Thymus (tissue), 11 donors: Measurements from ENCODE around the gene NANOGP8. TPM values are rescaled to one million over a fixed set of nuclear protein-coding genes. Genes with fewer than 3 reads are reported as not detected.

ENCODE experiments used
- DNase-seq, 9 donors: peaks; one replicate each; pipeline ENCODE4 v3.0.0-alpha.2; 2013; ENCODE audit warnings: low spot score in 9 of 9, low read depth in 6 of 9, missing footprints in 1 of 9
- H3K27ac ChIP-seq, 2 donors: one replicate each; pipeline ENCODE4 v1.5.1; 2013; ENCODE audit warnings: control low read depth in 1 of 2, low read depth in 1 of 2, low read length in 1 of 2, mild to moderate bottlenecking in 1 of 2, moderate library complexity in 1 of 2
- H3K27me3 ChIP-seq, 2 donors: one replicate each; pipeline ENCODE4 v1.5.1; 2013; ENCODE audit warnings: low read length in 1 of 2; ENCODE audit not compliant: control insufficient read depth in 2 of 2, insufficient read depth in 1 of 2
- H3K36me3 ChIP-seq, 2 donors: one replicate each; pipeline ENCODE4 v1.5.1; 2013; ENCODE audit warnings: low read length in 1 of 2, mild to moderate bottlenecking in 1 of 2, moderate library complexity in 1 of 2; ENCODE audit not compliant: control insufficient read depth in 2 of 2, insufficient read depth in 2 of 2
- H3K4me1 ChIP-seq, 2 donors: one replicate each; pipeline ENCODE4 v1.5.1; 2013; ENCODE audit warnings: low read length in 2 of 2; ENCODE audit not compliant: control insufficient read depth in 2 of 2, insufficient read depth in 2 of 2
- H3K4me3 ChIP-seq, 2 donors: one replicate each; pipeline ENCODE4 v1.5.1; 2013; ENCODE audit warnings: low read length in 2 of 2, control low read depth in 1 of 2, mild to moderate bottlenecking in 1 of 2
- H3K9me3 ChIP-seq, 2 donors: one replicate each; pipeline ENCODE4 v1.5.1; 2013; ENCODE audit warnings: low read length in 1 of 2, mild to moderate bottlenecking in 1 of 2; ENCODE audit not compliant: control insufficient read depth in 2 of 2, insufficient read depth in 1 of 2
- WGBS: extraction: QIAGEN DNeasy Blood & Tissue Kit; methylation state at CpG from one replicate; pipeline ENCODE4 v1.1.7; 2013; 5-methylcytosine and 5-hydroxymethylcytosine counted together
- polyA plus RNA-seq: library from polyadenylated mRNA; stranded (reverse); fragments of 200-250 nt; gene quantifications from one replicate; pipeline ENCODE4 v1.2.3, GENCODE V29; 2013
- total RNA-seq: library from RNA; stranded (reverse); fragments of 120-200 nt; gene quantifications from one replicate; pipeline ENCODE4 v1.2.4, GENCODE V29; 2013
- donor health status: healthy.

The NANOGP8 gene
- total and polyA plus RNA-seq, 2 donors: 0.05 TPM; not detected in 1

DNA sequence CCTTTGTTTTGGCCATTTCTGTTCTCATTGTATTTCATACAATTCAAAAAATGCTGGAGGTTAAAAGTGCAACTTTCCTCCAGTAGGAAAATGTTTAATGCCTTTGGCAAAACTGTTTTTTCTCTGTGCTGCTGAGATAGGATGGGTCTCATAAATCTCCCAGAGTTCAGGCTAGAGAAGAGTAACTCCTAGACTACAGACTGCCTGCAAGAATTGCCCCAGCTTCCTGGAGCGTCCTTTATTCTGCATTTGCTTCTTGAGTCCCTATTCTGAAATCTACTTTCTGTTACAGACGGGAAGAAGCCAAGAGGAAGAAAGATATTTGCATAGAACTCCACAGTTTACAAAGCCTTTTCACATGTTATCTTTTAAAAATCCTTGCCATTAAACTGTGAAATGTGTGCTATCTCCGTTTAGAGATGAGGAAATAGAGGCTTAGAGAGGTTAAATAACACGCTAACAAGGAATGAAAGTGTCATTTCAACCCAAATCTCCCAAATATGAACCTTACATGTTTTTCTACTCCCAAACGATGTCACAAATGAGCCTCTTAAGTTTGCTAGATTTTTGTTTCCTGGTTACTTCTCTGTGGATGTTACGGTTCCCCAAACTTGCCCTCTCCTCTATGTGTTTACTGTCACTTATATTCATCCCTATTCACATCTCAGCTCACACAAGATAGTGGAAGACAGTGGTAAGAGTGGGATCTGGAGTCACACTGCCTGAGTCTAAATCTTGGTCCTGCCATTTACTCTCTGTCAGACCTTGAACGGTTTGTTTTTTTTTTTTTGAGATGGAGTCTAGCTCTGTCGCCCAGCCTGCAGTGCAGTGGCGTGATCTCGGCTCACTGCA is 17.4 kb downstream of the NANOGP8 start:
- no peak overlapping the region for H3K4me3 ChIP-seq
- H3K4me1 ChIP-seq: no peaks in the 10 kb centered on the region
- H3K27me3 ChIP-seq: no peaks in the 10 kb centered on the region
- no peaks in the 10 kb centered on the region for H3K36me3 ChIP-seq
- no peaks in the 10 kb centered on the region for H3K9me3 ChIP-seq
- WGBS: 79% methylated on average over 10 of the region's 10 CpGs
- no peak overlapping the region for H3K27ac ChIP-seq
- no peak for DNase-seq

DNA sequence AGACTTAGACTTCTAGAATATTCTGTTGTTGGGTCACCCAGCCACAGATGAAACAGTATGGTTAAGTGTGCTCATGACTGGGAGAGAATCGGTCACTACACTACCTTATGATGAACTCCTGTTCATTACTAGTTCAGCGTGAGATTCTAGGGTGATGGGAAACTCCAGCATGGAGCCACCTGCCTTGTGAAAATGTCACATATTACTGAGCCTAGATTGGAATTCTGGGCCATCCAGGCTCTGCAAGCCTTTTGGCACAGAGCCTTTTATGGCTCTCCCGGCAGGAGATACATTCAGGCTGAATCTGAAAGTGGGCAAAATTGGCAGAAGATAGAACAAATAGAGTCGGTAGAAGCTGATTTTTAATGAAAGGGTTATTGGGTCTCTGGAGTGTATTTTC is 19.0 kb downstream of the NANOGP8 start:
- H3K4me1 ChIP-seq: no peaks in the 10 kb centered on the region
- no peak for DNase-seq
- 94% methylated on average over 4 of the region's 4 CpGs for WGBS
- no peaks in the 10 kb centered on the region for H3K9me3 ChIP-seq
- H3K36me3 ChIP-seq: no peaks in the 10 kb centered on the region
- H3K27ac ChIP-seq: no peak overlapping the region
- H3K27me3 ChIP-seq: no peaks in the 10 kb centered on the region
- H3K4me3 ChIP-seq: no peak overlapping the region

DNA sequence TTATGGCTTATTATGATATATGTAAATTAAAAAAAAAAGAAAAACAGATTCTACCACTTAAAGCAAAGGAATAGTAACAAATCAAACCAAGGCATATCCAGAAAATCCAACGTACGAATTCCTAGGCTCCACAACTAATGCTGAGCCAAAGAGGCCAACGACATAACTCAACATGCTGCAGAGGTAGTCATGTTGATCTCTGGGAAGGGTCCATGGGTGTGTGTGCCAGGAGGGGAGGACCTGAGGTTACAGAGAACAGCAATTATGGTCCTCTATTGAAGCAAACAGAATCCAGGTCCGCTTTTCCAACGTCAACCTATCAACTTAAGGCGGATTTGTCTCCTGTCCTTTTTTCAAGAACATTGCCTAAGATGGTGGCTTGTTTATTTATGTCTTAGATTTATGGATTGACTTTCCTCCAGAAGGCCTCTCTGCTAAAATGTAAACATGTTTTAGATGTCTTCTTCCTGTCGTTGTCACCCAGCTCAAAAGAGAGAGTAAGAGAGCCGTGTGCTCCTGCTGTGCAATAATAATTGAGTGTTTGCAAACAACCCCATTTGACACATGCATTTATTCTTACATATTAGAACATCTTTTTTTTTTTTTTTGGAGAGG is 20.4 kb downstream of the NANOGP8 start:
- Histone ChIP-seq H3K4me3 (no peak overlapping the region), H3K9me3 (no peaks in the 10 kb centered on the region), H3K27ac (no peak overlapping the region), H3K27me3 (no peaks in the 10 kb centered on the region), H3K4me1 (no peaks in the 10 kb centered on the region), H3K36me3 (no peaks in the 10 kb centered on the region)
- WGBS: 90% methylated on average over 8 of the region's 8 CpGs
- DNase-seq: no peak

DNA sequence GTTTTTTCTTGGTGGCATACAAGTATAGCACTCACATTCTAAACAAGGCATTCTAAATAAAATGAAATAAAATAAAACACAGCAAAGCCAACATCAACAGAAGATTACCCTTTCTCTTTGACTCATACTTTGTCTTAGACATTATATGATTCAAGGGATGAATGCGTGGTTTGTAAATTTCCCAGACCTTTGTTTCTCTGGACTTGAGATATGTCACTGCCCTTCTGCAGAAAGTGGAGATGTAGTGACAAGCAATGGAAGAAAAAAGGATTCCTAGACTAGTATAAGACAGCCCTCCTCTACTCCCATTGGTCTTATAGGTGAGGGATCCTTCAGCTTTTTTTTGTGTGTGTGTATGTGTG is 22.4 kb downstream of the NANOGP8 start:
- no peaks in the 10 kb centered on the region for H3K36me3 ChIP-seq
- H3K4me1 ChIP-seq: no peaks in the 10 kb centered on the region
- H3K27ac ChIP-seq: no peak overlapping the region
- WGBS: 99% methylated on average over 1 of the region's 1 CpG
- H3K9me3 ChIP-seq: no peaks in the 10 kb centered on the region
- H3K4me3 ChIP-seq: no peak overlapping the region
- H3K27me3 ChIP-seq: no peaks in the 10 kb centered on the region
- DNase-seq: no peak

DNA sequence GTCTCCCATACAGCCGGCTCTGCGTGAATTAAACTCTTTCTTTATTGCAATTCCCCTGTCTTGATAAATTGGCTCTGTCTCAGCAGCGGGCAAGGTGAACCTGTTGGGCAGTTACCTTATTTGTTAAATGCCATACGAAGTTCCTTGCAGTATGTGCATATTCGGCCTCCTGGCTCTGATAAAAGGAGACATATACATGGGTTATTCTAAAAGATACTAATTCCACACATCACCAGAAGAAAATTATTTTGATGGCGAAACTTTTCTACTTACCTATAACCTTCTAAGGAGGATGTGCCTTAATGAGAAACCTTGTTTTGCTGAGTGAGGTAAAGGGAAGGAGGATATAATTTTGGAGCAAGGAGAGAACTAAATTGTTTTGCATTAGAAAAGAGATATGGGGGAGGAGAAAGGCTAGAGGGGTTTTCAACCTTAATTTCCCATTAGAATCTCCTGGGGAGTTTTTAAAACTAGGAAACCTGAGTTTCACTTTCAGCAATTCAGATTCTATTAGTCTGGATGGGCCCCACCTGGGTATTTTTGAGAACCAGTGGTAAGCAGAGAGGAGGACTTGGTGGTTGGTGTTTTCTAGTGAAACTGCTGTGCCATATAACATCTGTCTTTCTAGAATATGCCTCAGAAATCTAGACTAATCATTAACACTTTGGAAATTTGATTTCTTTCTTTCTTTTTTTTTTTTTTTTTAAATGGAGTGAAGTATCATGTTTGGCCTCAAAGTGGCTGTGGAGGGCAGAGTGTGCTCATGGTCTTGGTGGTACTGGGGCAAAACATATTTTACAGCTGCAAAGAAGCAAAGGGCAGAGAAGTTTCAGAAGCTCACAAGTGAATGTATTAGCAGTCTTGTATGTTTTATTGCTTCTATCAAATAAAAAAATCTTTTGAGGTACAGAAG is 23.0 kb downstream of the NANOGP8 start:
- DNase-seq: no peak
- H3K27me3 ChIP-seq: no peaks in the 10 kb centered on the region
- H3K4me1 ChIP-seq: no peaks in the 10 kb centered on the region
- no peak overlapping the region for H3K4me3 ChIP-seq
- WGBS: 93% methylated on average over 6 of the region's 6 CpGs
- H3K27ac ChIP-seq: no peak overlapping the region
- no peaks in the 10 kb centered on the region for H3K36me3 ChIP-seq
- H3K9me3 ChIP-seq: no peaks in the 10 kb centered on the region

DNA sequence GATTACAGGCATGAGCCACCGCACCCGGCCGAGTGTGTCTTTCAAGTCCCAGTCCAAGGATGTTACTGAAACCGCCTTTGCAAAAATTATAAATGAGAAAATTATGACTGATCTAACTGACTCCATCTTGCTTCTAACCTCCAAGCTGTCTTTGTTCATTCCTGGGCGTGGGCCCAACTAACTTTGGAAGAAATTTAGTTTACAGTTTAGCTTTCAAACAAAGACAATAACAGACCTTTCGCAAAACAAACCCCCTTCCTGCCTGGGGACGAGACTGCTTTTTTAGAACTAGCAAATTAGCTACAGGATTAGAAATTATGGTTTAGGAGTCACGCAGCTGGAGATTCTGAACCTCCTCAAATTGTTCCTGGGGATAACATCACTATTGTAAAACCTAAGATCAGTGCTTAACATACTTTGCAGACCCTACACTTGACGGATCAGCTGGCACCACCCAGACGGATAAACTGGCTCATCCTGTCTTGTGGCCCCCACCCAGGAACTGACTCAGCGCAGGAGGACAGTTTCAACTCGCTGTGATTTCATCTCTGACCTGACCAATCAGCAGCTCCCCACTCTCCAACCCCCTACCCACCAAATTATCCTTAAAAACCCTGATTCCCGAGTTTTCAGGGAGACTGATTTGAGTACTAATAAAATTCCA is 23.8 kb downstream of the NANOGP8 start:
- Histone ChIP-seq H3K4me3 (no peak overlapping the region), H3K36me3 (no peaks in the 10 kb centered on the region), H3K27me3 (no peaks in the 10 kb centered on the region), H3K9me3 (no peaks in the 10 kb centered on the region), H3K27ac (no peak overlapping the region), H3K4me1 (no peaks in the 10 kb centered on the region)
- 88% methylated on average over 13 of the region's 13 CpGs for WGBS
- no peak for DNase-seq

DNA sequence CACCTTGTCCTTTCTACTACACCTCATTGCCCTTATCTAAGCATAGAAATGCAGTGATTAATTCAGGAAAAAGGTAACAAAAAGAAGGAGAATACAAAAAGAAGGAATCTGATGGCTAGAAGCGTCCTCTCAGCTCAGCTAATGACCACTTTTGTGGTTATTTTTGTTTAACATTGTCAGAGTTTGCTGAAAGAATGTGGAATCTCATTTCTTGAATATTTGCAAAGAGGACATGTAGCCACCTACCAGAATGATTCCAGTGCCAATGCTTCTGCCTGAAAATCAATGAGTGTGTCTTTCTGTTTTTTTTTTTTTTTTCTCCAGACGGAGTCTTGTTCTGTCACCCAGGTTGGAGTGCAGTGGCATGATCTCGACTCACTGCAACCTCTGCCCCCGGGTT is 24.5 kb downstream of the NANOGP8 start:
- Histone ChIP-seq H3K4me1 (no peaks in the 10 kb centered on the region), H3K36me3 (no peaks in the 10 kb centered on the region), H3K27me3 (no peaks in the 10 kb centered on the region), H3K4me3 (no peak overlapping the region), H3K27ac (no peak overlapping the region), H3K9me3 (no peaks in the 10 kb centered on the region)
- no peak for DNase-seq
- WGBS: 82% methylated on average over 4 of the region's 4 CpGs

DNA sequence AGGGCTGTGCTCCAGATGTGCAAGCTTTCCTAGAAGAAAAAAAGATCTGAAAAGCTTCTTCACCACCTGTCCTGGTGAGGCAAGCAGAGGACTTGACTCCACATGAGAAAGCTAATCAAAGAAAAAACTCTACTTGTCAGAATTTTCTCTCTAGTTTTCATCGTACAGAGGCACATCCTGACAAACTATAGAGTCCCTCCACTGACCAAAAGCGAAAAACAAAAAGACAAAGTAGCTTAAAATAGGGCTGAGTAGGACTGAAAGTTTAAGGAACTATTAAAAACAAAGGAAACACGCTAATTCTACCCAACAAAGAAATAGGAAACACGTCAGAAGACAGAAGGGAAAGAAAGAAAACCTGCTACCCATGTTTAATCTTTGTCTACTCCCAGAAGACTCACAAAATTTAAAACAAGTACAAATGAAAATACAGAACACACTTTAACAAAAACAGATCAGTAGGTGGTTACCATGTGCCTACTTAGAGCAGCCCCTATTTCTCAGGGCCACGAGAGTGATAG is 26.5 kb downstream of the NANOGP8 start:
- Histone ChIP-seq H3K9me3 (no peaks in the 10 kb centered on the region), H3K27me3 (no peaks in the 10 kb centered on the region), H3K36me3 (no peaks in the 10 kb centered on the region), H3K4me1 (no peaks in the 10 kb centered on the region), H3K4me3 (no peak overlapping the region), H3K27ac (no peak overlapping the region)
- DNase-seq: no peak
- WGBS: 60% methylated on average over 5 of the region's 5 CpGs
